SU-DHL-6 (cell line): ENCODE results near the gene TAS2R38.

Experiments used
- CTCF ChIP-seq: fragments of 200-600 bp; sonication (generic); IDR thresholded peaks from one replicate; pipeline ENCODE4 v1.5.1; 2017; ENCODE audit warnings: antibody characterized with exemption, mild to moderate bottlenecking, low read length, moderate library complexity; ENCODE audit not compliant: insufficient read depth, poor library complexity, severe bottlenecking
- EZH2phosphoT487 ChIP-seq: fragments of 200-600 bp; sonication (generic), shearing (Covaris generic); conservative IDR thresholded peaks from 2 replicates; pipeline ENCODE4 v1.6.1; 2018; ENCODE audit warnings: mild to moderate bottlenecking, antibody characterized with exemption, low read length, moderate library complexity, mixed read lengths

DNA sequence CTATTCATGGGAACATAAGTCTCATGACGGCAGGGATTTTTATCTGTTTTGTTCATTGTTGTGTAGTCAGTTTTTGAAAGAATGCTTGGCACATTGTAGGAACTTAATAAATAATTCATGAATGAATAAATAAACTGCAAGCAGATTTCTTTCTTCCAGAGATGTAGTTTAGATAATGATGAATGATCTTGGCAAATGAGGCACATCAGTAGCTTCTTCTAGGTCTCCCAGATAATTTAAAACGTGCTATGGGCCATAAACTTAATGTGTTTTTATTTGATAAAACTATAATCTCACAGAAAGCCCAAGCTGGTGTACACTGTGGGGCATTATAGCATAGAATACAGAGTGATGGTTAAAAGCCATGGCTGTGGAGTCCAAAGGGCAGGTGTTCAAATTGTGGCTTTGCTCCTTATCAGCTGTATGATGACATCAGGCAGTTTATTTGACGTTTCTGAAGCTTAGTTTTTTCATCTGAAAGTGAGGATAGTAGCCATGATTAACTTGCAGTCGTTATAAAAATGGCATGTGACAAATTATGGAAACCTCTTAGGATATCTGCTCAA lies 25.6 kb upstream of the TAS2R38 start:
- TF ChIP-seq CTCF (no peak), EZH2phosphoT487 (no peak)
